HG03280 (cell line): ENCODE results near the gene TMEM253.

Experiments used
- ATAC-seq: cut with Tn5 transposase; IDR thresholded peaks from one replicate; pipeline ENCODE4 v1.9.1; 2021; ENCODE audit warnings: mild to moderate bottlenecking, moderate library complexity; ENCODE audit not compliant: unreplicated experiment

The TMEM253 gene

DNA sequence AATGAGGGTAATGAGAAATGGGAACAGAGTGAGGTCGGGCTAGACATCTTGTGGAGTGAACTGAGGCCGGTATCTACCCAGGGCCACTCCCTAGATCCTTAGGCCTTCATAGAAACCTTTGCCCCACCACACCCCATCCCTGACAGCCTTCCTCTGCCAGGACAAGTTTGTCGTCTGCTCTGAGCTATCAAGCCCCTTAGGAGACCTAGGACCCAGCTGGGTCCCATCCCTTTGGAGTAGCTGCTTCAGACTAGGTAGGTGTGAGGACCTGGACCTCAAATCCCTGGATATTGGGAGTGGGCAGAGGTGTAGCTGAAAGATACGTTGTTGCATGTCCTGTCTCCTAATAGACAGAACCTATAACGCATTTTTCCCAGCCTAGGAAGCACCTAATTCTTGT lies at the start of gene TMEM253:
Gene TMEM253 (plus strand): TSS at position 136 of the 400 bp plus-strand sequence. CDS start 278 bp downstream, outside the sequence.
- ATAC-seq: no peak

DNA sequence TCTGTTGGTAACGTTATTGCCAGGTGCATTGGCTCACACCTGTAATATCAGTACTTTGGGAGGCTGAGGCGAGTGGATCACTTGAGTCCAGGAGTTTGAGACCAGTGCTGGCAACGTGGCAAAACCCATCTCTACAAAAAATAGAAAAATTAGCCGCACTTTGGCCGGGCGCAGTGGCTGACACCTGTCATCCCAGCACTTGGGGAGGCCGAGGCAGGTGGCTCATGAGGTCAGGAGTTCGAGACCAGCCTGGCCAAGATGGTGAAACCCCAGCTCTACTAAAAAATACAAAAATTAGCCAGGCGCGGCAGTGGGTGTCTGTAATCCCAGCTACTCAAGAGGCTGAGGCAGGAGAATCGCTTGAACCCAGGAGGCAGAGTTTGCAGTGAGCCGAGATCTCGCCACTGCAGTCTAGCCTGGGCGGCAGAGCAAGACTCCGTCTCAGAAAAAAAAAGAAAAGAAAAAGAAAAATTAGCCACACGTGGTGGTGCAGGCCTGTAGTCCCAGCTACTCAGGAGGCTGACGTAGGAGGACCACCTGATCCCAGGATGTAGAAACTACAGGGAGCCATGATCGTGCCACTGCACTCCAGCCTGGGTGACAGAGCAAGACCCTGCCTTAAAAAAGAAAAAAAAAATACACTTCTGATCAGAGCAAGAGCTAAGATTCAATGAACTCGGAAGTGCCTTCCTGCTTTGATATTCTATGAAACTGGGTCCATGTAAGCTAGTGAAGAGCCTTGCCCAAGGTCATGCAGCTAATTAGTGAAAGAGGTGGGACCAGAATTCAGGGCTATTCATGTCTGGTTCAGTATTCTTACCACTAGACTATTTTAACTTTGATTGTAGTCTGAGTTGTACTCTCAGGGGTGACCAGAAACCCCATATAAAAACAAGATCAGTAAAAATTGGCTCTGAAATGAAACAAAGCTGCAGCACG lies 47.4 kb upstream of the TMEM253 start:
- no peak for ATAC-seq

DNA sequence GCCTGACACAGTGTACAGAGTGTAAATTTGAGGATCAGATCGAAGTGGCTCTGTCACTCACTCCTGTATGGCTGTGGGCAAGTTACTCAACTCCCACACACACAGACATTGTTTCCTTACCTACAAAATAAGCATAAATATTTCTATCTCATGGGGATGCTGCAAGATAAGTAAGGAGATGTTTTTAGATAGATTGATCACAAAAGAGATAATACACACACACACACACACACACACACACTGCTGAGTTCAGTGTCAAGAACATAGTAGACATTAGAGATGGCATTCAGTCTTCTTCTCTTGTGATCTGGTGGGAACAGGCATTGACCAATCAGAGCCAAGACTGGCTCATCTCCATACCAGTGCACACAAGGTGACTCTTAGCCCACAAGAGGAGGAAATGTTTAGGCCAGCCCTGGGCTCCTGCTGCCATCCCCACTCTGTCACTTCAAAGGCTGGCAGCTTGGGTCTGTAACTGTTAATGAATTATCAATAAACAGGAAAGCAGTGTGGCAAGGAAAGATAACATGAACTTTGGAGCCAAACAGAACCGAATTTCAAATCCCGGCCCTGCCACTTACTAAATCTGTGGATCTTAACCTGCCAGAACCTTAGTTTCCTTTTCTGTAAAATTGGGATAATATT lies 46.6 kb upstream of the TMEM253 start:
- no peak for ATAC-seq

DNA sequence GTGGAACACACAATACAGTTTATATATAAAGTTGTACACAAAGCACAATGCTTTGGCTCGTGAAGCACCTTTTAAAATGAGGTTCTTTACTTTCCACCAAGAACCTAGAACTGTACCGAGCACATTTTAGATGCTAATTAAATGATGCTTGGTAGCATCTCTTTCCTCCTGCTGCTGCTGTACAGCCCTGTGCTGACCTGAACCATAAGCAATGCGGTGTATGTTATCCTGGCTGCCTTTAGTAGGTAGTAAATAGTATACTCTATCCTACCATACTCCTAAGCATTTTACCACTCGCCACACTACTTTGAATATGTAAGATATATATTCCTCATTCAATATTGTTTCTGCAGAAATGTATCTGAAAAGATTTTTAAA lies 46.1 kb upstream of the TMEM253 start:
- ATAC-seq: no peak

DNA sequence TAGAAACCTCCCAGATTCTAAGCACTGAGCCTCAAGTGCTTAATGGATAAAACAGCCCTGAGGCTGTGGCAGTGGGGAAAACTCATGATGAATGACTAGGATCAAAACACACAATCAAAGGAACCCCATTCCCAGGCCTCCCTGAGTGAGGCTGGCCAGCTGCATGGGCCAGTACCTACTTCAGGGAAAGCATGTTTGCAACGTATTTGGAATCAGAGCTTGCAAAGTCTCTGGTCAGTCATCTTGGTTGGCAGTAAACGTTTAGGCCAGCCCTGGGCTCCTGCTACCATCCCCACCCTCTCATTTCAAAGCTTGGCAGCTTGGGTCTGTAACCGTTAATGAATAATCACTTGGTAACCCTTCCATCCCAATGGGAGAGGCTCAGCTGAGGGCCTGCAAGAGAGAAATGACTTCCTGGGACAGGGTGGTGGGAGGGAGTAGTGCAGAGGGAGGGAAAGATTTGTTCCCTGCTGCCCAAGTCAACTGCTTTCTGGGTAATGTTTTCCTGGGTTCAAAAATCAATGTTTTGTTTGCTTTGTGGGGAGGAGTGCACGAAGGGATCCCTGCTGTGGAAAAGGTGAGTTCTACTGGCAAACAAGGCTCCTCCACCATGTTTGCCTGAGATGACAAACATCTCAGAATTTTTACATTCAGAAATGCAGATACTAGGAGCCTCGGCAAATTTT lies 45.3 kb upstream of the TMEM253 start:
- ATAC-seq: no peak

DNA sequence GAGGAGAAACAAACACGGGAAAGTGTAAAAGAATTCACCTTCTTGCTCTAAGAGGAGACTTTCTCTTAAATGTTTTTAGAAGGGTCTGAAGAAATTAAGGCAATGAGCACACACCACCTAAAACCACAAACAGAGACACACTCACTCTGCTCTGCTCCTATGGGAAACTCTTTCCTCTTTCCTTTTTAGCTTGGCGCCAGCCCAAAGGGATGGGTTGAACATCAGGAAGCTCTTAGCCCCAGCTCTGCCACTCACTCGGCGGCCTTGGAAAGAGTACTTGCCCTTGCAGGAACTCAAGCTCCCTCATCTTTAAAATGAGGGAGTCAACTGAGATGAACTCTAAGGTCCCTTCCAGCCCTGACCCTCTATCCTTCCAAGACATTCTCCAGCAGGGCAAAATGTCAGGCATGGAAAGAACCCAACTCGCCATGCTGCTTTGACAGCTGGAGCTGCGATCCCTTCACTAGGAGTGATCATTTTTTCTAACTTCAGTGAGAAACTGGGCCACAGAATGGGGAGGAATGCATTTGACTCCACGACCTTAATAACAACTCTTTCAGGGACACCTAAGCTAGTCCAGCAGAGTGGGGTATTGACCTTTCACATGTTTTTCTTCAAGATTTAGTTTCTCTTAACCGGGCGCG lies 44.2 kb upstream of the TMEM253 start:
- no peak for ATAC-seq

DNA sequence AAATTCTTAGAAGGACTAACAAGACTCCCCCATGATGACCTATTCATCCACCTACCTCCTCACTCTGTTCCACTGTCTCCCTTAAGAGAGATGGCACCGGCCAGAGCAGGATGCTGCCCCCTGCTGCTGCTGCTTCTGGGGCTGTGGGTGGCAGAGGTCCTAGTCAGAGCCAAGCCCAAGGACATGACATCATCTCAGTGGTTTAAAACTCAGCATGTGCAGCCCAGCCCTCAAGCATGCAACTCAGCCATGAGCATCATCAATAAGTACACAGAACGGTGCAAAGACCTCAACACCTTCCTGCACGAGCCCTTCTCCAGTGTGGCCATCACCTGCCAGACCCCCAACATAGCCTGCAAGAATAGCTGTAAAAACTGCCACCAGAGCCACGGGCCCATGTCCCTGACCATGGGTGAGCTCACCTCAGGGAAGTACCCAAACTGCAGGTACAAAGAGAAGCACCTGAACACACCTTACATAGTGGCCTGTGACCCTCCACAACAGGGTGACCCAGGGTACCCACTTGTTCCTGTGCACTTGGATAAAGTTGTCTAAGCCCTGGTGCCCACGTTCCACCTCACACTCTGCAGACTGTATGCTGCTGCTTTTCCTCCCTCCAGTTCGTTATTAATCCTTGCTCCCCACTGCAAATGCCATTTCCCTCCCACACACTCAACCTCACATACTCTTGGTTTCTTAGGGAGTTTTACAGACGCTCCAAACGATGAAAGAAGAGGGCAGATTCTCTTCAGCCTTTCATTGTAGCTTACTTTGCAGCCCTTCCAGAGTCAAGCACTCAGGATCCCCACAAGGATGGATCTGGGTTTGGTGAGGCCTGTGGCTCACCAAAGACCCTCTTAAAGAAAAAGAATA lies 42.8 kb upstream of the TMEM253 start, which contains the start of gene RNASE8:
Gene RNASE8 (plus strand): TSS at position 20 of the 873 bp plus-strand sequence. CDS start 71 bp downstream, at position 91.
- no peak for ATAC-seq

DNA sequence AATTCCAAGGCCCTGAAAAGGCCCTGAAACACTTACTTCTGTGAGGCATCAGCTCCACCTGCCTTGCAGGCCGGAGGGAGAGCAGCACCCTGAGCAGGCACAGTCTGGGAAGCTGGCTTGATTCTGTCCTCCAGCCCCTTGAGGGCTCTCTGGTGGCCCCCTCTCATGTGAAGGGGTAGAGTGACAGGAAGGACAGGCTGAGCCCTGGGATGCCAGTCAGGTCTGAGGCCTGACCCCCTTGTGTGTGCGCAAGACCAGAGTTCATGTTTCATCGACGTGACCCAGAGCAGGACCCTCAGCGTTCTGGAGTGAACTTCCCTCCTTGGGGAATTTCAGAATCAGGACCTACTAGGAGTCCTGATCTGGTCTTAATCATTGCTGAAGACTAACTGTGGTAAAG lies 42.0 kb upstream of the TMEM253 start:
- no peak for ATAC-seq

DNA sequence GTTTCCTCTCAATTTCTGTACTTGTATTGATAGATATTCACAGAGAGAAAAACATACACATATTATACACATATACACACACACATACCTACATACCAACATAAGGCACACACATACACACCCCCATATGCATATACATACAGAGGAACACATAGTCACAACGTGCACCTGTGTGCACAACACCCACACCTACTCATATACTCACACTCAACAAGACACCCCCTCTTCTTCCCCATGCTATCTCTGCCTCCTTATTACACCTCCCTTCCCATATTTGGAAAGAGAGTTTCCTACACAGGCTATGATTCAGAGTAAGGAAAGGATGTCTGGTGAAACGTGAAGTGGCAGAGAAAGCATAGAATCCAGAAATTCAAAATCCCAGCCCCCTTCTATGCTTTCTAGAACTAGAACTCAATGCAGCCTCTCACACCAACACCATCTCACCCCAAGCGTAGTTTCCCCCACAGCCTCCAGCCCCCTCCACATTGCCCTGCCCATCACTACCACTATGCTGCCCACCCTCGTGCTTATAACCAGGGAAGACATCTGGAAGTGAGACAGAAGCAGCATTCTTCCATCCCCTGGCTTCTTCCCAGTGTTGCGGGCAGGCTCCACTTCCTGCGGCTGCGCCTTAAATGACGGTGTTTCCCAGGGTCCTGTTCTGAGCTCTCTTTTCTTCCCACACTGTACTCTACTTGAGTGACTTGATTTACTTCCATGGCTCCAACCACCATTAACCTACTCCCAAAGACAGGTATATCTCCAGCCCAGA lies 40.8 kb upstream of the TMEM253 start:
- no peak for ATAC-seq

DNA sequence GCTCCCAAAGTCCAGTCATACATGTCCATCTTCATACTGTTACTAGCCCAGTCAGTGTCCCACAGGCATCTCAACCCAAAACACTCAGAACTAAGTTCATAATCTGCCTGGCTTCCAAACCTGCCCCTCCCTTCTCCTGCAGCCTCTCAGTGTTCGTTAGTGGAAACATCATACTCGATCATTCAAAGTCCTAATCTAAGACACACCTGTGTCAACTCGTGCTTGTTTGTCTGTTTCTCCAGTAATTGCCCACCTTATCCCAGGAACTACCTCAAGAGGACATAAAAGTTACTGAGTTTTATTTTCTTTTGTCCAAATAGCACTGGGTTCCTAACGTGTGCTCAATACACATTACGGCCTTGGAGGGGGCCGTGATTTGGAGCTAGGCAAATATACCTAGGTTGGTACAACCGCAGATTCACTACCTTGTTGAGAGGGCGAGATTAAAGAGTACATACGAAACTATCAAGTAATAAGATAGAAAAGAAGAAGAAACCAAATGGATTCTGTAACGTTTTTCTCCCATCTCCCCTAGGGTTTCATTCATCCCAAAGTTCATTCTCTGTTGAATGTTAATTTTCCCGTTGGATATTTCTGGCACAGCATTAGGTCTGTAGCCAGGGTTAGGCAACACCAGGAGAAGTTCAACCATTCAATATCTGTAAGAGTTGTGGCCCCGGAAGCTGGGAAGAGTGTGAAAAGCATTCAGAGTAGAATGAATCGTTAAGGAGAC lies 40.1 kb upstream of the TMEM253 start:
- ATAC-seq: no peak

DNA sequence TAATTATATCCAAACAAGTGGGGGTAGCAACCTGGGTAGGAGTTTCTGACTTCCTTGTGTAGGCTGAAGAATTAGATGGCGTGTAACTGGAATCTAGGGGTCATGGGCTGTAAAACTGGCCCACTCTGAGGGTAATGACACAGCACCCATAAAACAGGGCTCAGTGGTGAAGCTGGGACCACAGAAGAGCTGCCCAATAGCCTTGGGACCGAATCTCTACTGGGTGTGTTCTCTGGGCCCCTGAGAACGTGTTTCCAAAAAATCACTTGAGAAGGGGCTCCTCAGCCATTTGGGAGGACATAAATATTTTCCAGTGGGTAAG lies 39.6 kb upstream of the TMEM253 start:
- ATAC-seq: no peak

DNA sequence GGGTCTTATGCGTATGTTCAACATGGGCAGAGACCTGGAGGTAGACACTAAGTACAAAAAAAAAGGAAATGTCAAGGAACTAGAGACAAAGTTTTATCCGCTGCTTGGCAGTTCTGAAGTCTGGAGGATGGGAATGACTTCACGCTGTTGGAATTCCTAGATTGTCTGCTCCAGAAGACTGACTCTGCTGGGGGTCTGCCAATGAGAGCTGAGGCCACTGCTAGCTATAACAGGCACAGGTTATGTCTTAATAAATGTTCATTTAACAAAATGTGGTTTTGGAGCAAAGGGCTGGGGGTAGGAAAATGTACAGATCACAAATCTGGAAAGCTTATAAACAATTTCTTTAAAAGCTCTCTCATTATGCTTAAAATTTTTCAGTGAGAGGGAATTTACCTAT lies 37.4 kb upstream of the TMEM253 start:
- no peak for ATAC-seq

DNA sequence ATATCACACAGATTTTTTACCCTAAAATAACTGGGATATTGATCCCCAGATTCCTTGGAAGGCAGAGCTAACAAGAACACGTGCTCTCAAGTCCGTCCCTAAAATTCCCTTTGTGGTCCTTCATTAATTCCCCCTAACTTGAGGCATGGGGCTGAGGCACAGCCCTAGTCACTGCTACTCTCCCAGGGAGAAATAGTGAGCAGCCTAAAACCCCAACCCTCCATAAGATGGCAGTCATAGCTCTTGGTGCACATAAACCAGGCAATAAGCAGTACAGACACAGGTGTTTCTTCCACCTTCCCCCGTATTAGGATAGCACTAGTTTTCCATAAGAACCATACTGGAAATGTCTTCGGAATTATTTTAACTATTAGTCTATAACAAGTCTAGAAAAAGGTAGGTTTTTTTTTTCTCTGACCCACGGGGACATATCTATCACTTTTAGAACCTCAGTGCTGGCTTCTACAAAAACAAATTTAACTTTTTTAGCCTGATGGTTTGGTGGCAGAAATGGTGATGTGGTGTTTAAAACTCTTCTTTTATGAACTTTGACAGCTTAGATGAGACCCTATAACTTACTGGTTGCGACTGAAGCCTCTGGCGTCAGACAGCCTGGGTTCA lies 33.9 kb upstream of the TMEM253 start:
- no peak for ATAC-seq

DNA sequence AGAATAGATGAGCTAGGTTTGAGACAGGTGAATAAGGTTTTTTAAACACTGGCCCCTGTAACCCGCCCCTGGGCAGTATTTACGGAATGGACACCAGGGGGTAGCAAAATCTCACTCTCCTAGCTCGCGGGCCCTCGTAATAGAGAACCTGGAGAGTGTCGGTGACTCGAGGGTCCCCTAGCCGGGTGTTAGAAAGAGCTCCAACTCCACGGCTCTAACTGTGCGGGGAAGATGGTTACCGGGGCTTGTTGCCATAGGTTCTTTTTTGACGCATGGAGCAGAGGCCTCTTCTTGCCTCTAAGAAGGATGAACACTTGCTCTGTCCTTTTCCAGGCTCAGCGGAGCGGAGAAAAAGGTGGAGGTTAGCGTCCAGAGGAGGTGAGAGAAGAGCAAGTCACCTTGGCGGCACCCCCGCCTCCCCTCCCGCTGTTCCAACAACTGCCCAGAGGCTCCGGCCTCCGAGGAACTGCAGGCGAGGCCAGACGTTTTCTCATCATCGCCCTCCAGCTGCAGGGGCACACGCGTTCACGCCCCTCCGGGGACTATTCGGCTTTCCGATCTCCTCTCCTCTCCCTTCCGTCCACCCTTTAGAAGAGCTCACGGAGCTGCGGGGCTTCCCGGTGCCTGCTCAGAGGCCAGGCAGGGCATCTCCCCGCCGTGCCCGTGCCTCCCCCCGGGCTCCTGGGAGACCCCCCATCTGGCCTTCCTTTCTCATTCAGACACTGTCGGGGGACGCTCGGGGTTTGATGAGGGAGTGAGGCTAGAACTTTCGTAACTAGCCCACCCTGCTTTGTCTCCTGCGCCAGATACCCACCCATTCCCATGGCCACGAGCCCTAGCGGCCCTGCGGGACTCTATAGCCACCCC lies 32.1 kb upstream of the TMEM253 start:
- no peak for ATAC-seq

DNA sequence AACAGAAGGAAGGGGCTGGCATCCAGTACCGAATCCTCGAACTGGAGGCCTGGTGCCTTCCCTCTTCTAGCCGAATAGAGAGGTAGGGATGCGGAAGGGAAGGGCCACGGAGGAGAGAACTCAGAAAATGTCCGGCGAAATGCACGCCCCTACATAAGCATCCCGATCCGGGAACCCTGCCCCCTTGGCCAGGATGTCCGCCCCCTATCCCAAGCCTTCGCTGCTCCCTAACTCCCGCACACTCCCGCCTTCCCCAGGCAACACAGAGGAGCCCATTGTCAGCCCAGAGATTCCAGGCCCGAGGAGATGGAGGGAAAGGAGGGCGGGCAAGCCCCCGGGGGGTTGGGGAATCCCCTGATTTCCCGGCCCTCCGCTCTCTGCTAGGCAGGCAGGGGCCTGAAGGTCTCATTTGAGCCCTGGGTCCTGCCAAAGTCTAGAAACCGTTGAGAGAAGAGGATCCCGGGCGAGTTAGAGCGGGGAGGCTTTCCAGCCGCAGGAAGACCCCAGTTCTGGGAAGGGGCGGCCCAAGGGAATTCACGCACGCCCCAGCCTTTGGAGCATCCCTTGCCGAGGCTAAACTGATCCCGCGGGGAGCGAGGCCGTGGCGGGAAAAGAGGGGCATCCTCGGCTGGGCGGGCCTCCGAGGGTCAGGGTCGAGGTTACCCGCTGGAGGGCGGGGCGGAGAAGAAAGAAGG lies 31.3 kb upstream of the TMEM253 start:
- no peak for ATAC-seq

DNA sequence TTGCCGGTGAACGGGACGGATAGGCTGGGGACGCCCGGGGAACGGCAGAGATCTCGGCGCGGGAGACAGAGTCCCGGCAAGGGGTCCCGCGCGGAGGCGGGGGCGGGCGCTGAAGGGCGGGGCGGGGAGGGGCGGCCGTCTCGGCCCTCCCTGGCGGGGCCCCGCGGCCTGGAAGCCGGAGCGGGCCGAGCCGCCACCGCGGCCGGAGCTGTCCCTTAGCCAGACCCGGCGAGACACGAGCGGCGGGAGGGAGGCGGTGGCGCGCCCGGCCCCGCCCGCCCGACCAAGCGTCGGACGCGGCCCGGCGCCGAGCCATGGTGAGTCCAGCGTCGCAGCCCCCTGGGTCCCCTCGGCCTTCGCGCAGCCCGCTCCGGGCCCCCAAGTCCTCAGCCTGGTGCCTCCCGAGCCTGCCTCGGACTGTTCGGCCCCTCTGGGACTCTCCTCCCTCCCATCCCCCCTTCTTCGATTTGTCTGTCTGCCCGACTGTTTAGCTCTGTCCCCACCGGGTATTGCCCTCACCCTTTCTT lies 30.7 kb upstream of the TMEM253 start, which contains the start of gene ARHGEF40:
Gene ARHGEF40 (plus strand): TSS at position 222 of the 527 bp plus-strand sequence. CDS start 93 bp downstream, at position 315.
- no peak for ATAC-seq
